Brain microvascular endothelial cell (primary cell): ENCODE data around the gene CARS1.
A peak's percentile ranks its signal among the peaks of the same experiment; 100 is the strongest.
"Not testable (repeated sequence)": the region's sequence is repeated elsewhere in the genome, so short reads cannot be mapped to it uniquely, and the experiment has no call there.

ENCODE experiments used
- DNase-seq: peaks from one replicate; pipeline ENCODE4 v3.0.0-alpha.2; 2020
- H3K27ac ChIP-seq: fragments of 250-450 bp; sonication (Bioruptor Pico); 2 replicates; pipeline ENCODE4 v1.5.1; 2020; ENCODE audit warnings: mild to moderate bottlenecking, moderate library complexity
- H3K27me3 ChIP-seq: fragments of 250-450 bp; sonication (Bioruptor Pico); replicated peaks from 2 replicates; pipeline ENCODE4 v1.5.1; 2020; ENCODE audit warnings: mild to moderate bottlenecking
- H3K36me3 ChIP-seq: fragments of 250-450 bp; sonication (Bioruptor Pico); replicated peaks from 2 replicates; pipeline ENCODE4 v1.5.1; 2020; ENCODE audit warnings: mild to moderate bottlenecking
- H3K4me3 ChIP-seq: 2 replicates; pipeline ENCODE4 v1.5.1; 2011; ENCODE audit warnings: low read depth, mild to moderate bottlenecking, control low read depth, low read length, moderate library complexity
- in situ Hi-C: cut with HindIII; loops from 2 replicates; pipeline ENCODE4 v1.10.0; 2017; ENCODE audit warnings: low sequenced_read_pairs, low pct_ligation_motif_present
- TF ChIP-seq, protein P1 (sequence below): IDR thresholded peaks from 2 replicates; pipeline ENCODE4 v1.5.1; 2011; ENCODE audit warnings: low read depth, mild to moderate bottlenecking, moderate library complexity, low read length, control low read depth, inconsistent platforms; ENCODE audit errors: missing control alignments

The CARS1 gene

DNA sequence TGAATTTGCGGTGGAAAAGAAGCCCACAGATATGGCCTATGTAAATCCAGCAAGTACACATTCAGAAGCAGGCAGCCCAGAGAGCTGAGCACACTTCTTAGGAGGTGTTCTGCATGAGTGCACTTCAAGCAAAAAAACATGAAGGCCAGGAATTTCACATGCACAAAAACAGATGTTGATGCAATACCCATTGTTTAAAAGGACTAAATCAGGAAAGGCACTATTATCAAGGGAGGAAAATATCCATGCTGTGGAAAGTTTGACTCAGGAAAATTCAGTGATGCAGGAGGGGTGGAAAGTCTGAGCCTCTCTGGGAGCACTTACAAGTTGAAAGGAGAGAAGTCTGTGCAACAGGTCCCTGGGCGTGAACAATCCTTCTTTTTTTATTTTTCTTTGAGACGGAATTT, 15.8 kb upstream of the CARS1 start:
- Histone ChIP-seq H3K4me3 (no peak overlapping the region), H3K27ac (no peak overlapping the region), H3K27me3 (no peaks in the 10 kb centered on the region), H3K36me3 (no peaks in the 10 kb centered on the region)
- TF ChIP-seq, protein P1, sequence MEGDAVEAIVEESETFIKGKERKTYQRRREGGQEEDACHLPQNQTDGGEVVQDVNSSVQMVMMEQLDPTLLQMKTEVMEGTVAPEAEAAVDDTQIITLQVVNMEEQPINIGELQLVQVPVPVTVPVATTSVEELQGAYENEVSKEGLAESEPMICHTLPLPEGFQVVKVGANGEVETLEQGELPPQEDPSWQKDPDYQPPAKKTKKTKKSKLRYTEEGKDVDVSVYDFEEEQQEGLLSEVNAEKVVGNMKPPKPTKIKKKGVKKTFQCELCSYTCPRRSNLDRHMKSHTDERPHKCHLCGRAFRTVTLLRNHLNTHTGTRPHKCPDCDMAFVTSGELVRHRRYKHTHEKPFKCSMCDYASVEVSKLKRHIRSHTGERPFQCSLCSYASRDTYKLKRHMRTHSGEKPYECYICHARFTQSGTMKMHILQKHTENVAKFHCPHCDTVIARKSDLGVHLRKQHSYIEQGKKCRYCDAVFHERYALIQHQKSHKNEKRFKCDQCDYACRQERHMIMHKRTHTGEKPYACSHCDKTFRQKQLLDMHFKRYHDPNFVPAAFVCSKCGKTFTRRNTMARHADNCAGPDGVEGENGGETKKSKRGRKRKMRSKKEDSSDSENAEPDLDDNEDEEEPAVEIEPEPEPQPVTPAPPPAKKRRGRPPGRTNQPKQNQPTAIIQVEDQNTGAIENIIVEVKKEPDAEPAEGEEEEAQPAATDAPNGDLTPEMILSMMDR, result no peak
- no peak for DNase-seq
- in situ Hi-C loops, result no loop called here

DNA sequence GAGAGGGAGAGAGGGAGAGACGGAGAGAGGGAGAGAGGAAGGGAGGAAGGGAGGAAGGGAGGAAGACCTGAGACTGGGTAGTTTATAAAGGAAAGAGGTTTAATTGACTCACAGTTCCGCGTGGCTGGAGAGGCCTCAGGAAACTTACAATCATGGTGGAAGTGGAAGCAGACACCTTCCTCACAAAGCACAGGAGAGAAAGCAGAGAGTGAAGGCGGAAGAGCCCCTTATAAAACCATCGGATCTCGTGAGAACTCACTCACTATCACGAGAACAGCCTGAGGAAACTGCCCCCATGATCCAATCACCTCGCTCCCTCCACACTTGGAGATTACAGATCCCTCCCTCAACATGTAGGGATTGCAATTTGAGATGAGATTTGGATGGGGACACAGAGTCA, 12.2 kb upstream of the CARS1 start:
- H3K27me3 ChIP-seq, result no peaks in the 10 kb centered on the region
- DNase-seq, result no peak
- no peak overlapping the region for H3K27ac ChIP-seq
- in situ Hi-C loops, result no loop called here
- H3K36me3 ChIP-seq, result no peaks in the 10 kb centered on the region
- TF ChIP-seq, protein P1, result no peak
- no peak overlapping the region for H3K4me3 ChIP-seq

DNA sequence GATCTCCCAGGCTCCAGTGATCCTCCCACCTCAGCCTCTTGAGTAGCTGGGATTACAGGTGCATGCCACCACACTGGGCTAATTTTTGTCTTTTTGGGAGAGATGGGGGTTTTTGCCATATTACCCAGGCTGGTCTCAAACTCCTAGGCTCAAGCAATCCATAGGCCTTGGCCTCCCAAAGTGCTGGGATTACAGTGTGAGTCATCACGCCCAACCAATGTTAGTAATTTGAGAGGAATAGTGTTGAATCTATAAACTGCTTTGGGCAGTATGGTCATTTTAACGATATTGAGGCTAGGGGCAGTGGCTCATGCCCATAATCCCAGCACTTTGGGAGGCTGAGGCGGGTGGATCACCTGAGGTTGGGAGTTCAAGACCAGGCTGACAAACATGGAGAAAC, 9.1 kb upstream of the CARS1 start:
- H3K4me3 ChIP-seq, H3K27ac ChIP-seq, H3K36me3 ChIP-seq, in situ Hi-C loops, H3K27me3 ChIP-seq, DNase-seq: not testable (repeated sequence)

DNA sequence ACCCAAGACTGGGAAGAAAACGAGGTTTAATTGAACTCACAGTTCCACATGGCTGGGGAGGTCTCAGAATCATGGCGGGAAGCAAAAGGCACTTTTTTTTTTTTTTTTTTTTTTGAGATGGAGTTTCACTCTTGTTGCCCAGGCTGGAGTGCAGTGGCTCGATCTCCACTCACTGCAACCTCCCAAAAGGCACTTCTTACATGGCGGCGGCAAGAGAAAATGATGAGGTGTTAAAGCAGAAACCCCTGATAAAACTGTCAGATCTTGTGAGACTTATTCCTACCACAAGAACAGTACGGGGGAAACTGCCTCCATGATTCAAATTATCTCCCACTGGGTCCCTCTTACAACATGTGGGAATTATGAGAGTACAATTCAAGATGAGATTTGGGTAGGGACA, 7.5 kb upstream of the CARS1 start:
- H3K36me3 ChIP-seq, H3K27me3 ChIP-seq, in situ Hi-C loops, H3K4me3 ChIP-seq, DNase-seq, H3K27ac ChIP-seq: not testable (repeated sequence)

DNA sequence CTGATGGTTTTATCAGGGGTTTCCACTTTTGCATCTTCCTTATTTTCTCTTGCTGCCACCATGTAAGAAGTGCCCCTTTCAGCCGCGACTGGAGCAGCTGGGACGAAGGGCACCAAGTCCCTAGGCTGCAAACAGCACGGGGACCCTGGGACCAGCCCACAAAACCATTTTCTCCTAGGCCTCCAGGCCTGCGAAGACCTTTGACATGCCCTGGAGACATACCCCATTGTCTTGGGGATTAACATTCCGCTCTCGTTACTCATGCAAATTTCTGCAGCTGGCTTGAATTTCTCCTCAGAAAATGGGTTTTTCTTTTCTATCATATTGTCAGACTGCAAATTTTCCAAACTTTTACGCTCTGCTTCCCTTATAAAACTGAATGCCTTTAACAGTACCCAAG, 6.7 kb upstream of the CARS1 start:
- H3K4me3 ChIP-seq, H3K27ac ChIP-seq, in situ Hi-C loops, H3K36me3 ChIP-seq, H3K27me3 ChIP-seq, DNase-seq: not testable (repeated sequence)

DNA sequence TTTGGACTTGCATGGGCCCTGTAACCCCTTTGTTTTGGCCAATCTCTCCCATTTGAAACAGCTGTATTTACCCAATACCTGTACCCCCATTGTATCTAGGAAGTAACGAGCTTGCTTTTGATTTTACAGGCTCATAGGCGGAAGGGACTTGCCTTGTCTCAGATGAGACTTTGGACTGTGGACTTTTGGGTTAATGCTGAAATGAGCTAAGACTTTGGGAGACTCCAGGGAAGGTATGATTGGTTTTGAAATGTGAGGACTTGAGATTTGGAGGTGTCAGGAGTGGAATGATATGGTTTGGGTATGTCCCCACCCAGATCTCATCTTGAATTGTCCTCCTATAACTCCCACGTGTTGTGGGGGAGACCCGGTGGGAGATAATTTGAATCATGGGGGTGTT, 6.2 kb upstream of the CARS1 start:
- H3K4me3 ChIP-seq, DNase-seq, H3K27me3 ChIP-seq, H3K27ac ChIP-seq, H3K36me3 ChIP-seq, in situ Hi-C loops: not testable (repeated sequence)

DNA sequence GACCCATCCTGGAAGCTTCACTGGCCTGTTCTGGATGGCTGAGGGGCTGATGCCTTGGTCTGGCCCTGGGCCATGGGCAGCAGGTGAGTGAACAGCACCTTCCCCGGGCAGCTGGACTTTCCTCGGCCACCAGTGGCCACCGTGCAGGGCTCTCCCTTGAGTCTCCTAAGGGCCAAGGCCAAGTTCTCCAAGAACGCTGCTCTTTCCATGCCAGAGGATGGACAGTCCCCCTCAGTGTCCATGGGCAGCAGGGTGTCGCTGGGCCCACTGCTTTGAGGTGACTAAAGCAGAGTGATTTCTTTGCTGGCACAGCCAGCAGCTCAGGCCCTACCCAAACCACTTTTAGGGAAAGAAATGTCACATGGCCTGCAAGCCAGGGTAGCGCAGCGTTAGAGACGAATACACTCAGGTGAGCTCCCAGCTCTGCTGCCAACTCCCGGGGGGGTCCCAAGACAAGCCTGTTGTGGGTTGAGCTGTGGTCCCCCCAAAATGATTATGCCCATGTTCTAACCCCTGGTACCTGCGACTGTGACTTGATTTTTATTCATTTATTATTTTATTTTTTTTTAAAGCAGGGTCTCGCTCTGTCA, 3.3 kb upstream of the CARS1 start:
- no peak overlapping the region for H3K27ac ChIP-seq
- no peak overlapping the region for H3K4me3 ChIP-seq
- TF ChIP-seq, protein P1, result no peak
- no peaks in the 10 kb centered on the region for H3K36me3 ChIP-seq
- in situ Hi-C loops, result no loop called here
- no peaks in the 10 kb centered on the region for H3K27me3 ChIP-seq
- DNase-seq, result no peak

DNA sequence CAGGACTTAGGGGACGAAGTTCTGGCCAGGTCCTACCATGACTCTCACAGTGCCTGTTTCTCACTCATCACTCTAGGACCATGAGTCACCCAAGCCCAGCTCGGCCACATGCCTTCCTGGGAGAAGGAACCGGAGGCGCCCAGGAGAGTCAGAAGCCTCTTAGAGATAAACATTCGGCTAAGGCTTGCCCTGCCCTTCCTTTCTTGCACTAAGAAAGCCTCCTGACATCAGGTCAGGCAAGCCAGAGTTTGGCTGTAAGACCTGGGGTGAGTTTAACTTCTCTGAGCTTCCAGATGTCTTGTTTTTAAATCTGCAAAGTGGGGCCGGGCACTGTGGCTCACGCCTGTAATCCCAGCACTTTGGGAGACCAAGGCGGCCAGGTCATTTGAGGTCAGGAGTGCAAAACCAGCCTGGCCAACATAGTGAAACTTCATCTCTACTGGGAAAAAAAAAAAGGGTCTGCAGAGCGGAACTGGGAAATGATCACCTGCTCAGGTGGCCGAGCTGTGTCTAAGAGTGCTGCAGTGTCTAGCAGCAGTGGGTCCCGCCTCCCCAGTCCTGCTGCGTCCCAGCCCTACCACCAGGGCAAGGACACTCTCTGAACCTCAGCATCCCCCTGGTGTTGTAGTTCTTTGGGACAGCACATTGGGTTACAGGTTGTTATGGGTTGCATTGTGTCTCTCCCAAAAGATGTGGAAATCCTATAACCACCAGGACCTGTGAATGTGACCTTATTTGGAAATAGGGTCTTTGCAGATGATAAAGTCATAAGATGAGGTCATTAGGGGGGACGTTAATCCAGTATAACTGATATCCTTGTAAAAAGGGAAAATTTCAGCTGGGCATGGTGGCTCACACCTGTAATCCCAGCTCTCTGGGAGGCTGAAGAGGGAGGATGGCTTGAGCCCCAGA, 1.8 kb upstream of the CARS1 start:
- in situ Hi-C loops, result no loop called here
- no peak overlapping the region for H3K4me3 ChIP-seq
- H3K27ac ChIP-seq, result peak overlapping the region; percentile 44
- TF ChIP-seq, protein P1, result peak; percentile 29
- H3K27me3 ChIP-seq, result no peaks in the 10 kb centered on the region
- DNase-seq, result peak; percentile 84
- H3K36me3 ChIP-seq, result peaks cover 4% of the 10 kb centered on the region
